PC-9 (cell line): ENCODE results near the gene HS6ST1. TPM values are rescaled to one million over a fixed set of nuclear protein-coding genes. Genes with fewer than 3 reads are reported as not detected.

Experiments
- BruUV-seq: library from RNA; stranded (reverse); fragments of 400-500 nt; replicated peaks from 2 replicates; lab custom pipeline; 2021; lab: Mats Ljungman, UMichigan
- CTCF ChIA-PET: fragments of 300-600 bp; sonication (Branson Sonifier 250); formaldehyde crosslinking; loops from one replicate; lab custom pipeline; 2022; ENCODE audit warnings: antibody characterized with exemption; lab: Charles Lee
- POLR2A ChIA-PET: fragments of 300-600 bp; sonication (Branson Sonifier 250); formaldehyde crosslinking; loops from one replicate; lab custom pipeline; 2022; ENCODE audit warnings: antibody characterized with exemption; ENCODE audit not compliant: unreplicated experiment; lab: Charles Lee
- DNase-seq, 2 experiments: peaks; one replicate each; pipeline versions ENCODE4 v3.0.0 to v3.0.0-alpha.2; 2015 to 2022; ENCODE audit warnings: mixed read lengths in 1 of 2
- H2AFZ ChIP-seq: fragments of 200-600 bp; sonication (generic); 2 replicates; pipeline ENCODE4 v1.8.1; 2017; ENCODE audit warnings: antibody characterized with exemption
- H3F3A ChIP-seq: fragments of 200-600 bp; sonication (generic); 2 replicates; pipeline ENCODE4 v1.8.1; 2017; ENCODE audit warnings: antibody characterized with exemption, mild to moderate bottlenecking, low read depth; ENCODE audit not compliant: insufficient read depth
- H3K27ac ChIP-seq: fragments of 200-600 bp; sonication (generic); 2 replicates; pipeline ENCODE4 v1.6.1; 2016; ENCODE audit warnings: mixed run types
- H3K27me3 ChIP-seq: fragments of 200-600 bp; sonication (generic); 2 replicates; pipeline ENCODE4 v1.6.1; 2016; ENCODE audit warnings: low read depth, mixed run types; ENCODE audit not compliant: insufficient read depth
- H3K36me3 ChIP-seq: fragments of 200-600 bp; sonication (generic); 2 replicates; pipeline ENCODE4 v1.6.1; 2016; ENCODE audit warnings: low read depth, mixed run types
- H3K4me1 ChIP-seq: fragments of 200-600 bp; sonication (generic); replicated peaks from 2 replicates; pipeline ENCODE4 v1.6.1; 2016; ENCODE audit warnings: mixed run types; ENCODE audit not compliant: insufficient read depth
- H3K4me2 ChIP-seq: fragments of 200-600 bp; sonication (generic); 2 replicates; pipeline ENCODE4 v1.6.1; 2017; ENCODE audit warnings: mixed run types
- H3K4me3 ChIP-seq: fragments of 200-600 bp; sonication (generic); 2 replicates; pipeline ENCODE4 v1.6.1; 2016; ENCODE audit warnings: mixed run types
- H3K79me2 ChIP-seq: fragments of 200-600 bp; sonication (generic); 2 replicates; pipeline ENCODE4 v1.6.1; 2017; ENCODE audit warnings: low read depth, mixed run types
- H3K9me2 ChIP-seq: fragments of 200-600 bp; sonication (generic); 2 replicates; pipeline ENCODE4 v1.8.1; 2017; ENCODE audit warnings: mild to moderate bottlenecking; ENCODE audit not compliant: insufficient read depth
- H3K9me3 ChIP-seq: fragments of 200-600 bp; sonication (generic); 2 replicates; pipeline ENCODE4 v1.8.1; 2016; ENCODE audit warnings: low read depth; ENCODE audit not compliant: insufficient read depth
- H4K20me1 ChIP-seq: fragments of 200-600 bp; sonication (generic); 2 replicates; pipeline ENCODE4 v1.8.1; 2017; ENCODE audit not compliant: insufficient read depth
- EZH2 ChIP-seq: fragments of 200-600 bp; sonication (generic); IDR thresholded peaks from 2 replicates; pipeline ENCODE4 v1.8.0; 2017; ENCODE audit warnings: antibody characterized with exemption, low read depth
- intact Hi-C: fragments of 100-400 bp; cut with micrococcal nuclease; formaldehyde crosslinking; loops from one replicate; pipeline ENCODE4 v1.10.0; 2022; ENCODE audit not compliant: unreplicated experiment
- total RNA-seq: library from RNA; stranded (reverse); gene quantifications from 2 replicates; pipeline ENCODE4 v1.2.3, GENCODE V29; 2021
- TF ChIP-seq, protein P1 (sequence below): fragments of 200-600 bp; sonication (generic); conservative IDR thresholded peaks from 2 replicates; pipeline ENCODE4 v1.6.1; 2017; ENCODE audit warnings: mixed run types, antibody characterized with exemption, mild to moderate bottlenecking, moderate library complexity

HS6ST1 gene
- total RNA-seq, 1 experiment from 2014 or later: 20.2 TPM

- no peaks in the 10 kb centered on the region for H3K27me3 ChIP-seq
- TF ChIP-seq EZH2: no peak
- TF ChIP-seq, protein P1, sequence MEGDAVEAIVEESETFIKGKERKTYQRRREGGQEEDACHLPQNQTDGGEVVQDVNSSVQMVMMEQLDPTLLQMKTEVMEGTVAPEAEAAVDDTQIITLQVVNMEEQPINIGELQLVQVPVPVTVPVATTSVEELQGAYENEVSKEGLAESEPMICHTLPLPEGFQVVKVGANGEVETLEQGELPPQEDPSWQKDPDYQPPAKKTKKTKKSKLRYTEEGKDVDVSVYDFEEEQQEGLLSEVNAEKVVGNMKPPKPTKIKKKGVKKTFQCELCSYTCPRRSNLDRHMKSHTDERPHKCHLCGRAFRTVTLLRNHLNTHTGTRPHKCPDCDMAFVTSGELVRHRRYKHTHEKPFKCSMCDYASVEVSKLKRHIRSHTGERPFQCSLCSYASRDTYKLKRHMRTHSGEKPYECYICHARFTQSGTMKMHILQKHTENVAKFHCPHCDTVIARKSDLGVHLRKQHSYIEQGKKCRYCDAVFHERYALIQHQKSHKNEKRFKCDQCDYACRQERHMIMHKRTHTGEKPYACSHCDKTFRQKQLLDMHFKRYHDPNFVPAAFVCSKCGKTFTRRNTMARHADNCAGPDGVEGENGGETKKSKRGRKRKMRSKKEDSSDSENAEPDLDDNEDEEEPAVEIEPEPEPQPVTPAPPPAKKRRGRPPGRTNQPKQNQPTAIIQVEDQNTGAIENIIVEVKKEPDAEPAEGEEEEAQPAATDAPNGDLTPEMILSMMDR: no peak
- peaks cover 24% of the 10 kb centered on the region for H3F3A ChIP-seq
- DNase-seq: peak in 1 of 2 experiments; percentile 69
- H3K4me1 ChIP-seq: peaks cover 62% of the 10 kb centered on the region
- H3K9me2 ChIP-seq: no peaks in the 10 kb centered on the region
- no TSS peak for BruUV-seq
- no peaks in the 10 kb centered on the region for H3K36me3 ChIP-seq
- intact Hi-C loops: loop anchor here (5.0 to 10.0 kb wide), 2 partner anchors 279 to 782 kb away; partner anchors contain the start of genes IWS1 and SAP130
- H3K4me2 ChIP-seq: peak overlapping the region; percentile 60
- H2AFZ ChIP-seq: no peak overlapping the region
- no peaks in the 10 kb centered on the region for H3K9me3 ChIP-seq
- ChIA-PET POLR2A (no interaction called here), CTCF (interaction anchor here (0.6 kb wide), 1 partner anchor 128 kb away, joined by 3 read pairs; no protein-coding TSS in a partner anchor)
- H3K27ac ChIP-seq: peak overlapping the region; percentile 56
- peaks cover 85% of the 10 kb centered on the region for H3K79me2 ChIP-seq
- H3K4me3 ChIP-seq: no peak overlapping the region
- H4K20me1 ChIP-seq: peaks cover 96% of the 10 kb centered on the region
Observed at GRCh38 chr2:128306081-128306930, 12.4 kb downstream of the HS6ST1 start.

DNA sequence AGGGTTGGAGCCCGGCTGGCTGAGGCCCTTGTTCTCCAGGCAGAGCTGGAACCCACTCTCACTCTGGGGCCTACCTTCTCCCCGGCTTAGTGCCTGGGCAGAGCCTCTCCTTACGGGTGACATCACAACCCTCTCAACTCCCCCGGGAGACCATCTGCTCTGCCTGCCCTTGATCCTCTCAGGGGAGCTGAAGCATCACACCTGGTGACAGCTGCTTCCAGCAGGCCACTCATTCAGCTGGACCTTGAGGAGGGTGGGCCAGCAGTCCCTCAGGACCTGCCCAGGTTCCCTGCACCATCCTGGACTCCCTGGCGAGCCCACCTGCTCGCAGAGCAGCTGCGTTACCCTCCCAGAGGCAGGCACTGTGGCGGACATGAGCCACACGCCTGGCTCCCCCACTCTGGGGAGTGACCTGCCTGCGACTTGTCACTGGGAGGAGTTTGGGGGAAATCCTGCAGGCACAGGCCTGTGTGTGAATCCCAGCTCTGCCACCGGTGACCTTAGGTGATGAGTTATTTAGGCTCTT, 13.1 kb downstream of the HS6ST1 start:
- H3K9me3 ChIP-seq: no peaks in the 10 kb centered on the region
- H4K20me1 ChIP-seq: peaks cover 96% of the 10 kb centered on the region
- H2AFZ ChIP-seq: no peak overlapping the region
- BruUV-seq: no TSS peak
- no peak for DNase-seq
- H3K9me2 ChIP-seq: no peaks in the 10 kb centered on the region
- TF ChIP-seq, protein P1: no peak; the same call in 1 of the 2 replicates
- TF ChIP-seq EZH2: no peak
- peak overlapping the region; percentile 56 for H3K27ac ChIP-seq
- peaks cover 24% of the 10 kb centered on the region for H3F3A ChIP-seq
- H3K4me3 ChIP-seq: no peak overlapping the region
- intact Hi-C loops: loop anchor here (1.0 to 10.0 kb wide), 5 partner anchors 12 to 781 kb away; partner anchors contain the start of genes IWS1 and SAP130
- ChIA-PET CTCF (interaction anchor here (0.6 to 1.2 kb wide), 3 partner anchors 15 to 127 kb away, joined by 3 read pairs; no protein-coding TSS in a partner anchor), POLR2A (no interaction called here)
- H3K27me3 ChIP-seq: no peaks in the 10 kb centered on the region
- H3K4me1 ChIP-seq: peaks cover 63% of the 10 kb centered on the region
- peaks cover 85% of the 10 kb centered on the region for H3K79me2 ChIP-seq
- H3K4me2 ChIP-seq: peak overlapping the region; percentile 60
- H3K36me3 ChIP-seq: no peaks in the 10 kb centered on the region
